Neural progenitor cell (in vitro differentiated cells): ENCODE results near the gene RNF166. TPM values are rescaled to one million over a fixed set of nuclear protein-coding genes. Genes with fewer than 3 reads are reported as not detected.

Experiments
- DNase-seq: peaks from one replicate; pipeline ENCODE4 v3.0.0-alpha.2; 2016; ENCODE audit warnings: low spot score
- H2AFZ ChIP-seq: fragments of 200-600 bp; sonication (generic); replicated peaks from 2 replicates; pipeline ENCODE4 v1.6.1; 2016; ENCODE audit warnings: antibody characterized with exemption
- H3F3A ChIP-seq: fragments of 200-600 bp; sonication (generic); 2 replicates; pipeline ENCODE4 v1.6.1; 2016; ENCODE audit warnings: antibody characterized with exemption, low read depth
- H3K27ac ChIP-seq: fragments of 200-600 bp; sonication (generic); 2 replicates; pipeline ENCODE4 v1.5.1; 2016; ENCODE audit warnings: mild to moderate bottlenecking
- H3K27me3 ChIP-seq: fragments of 200-600 bp; sonication (generic); 2 replicates; pipeline ENCODE4 v1.6.1; 2016; ENCODE audit warnings: mild to moderate bottlenecking, moderate library complexity
- H3K36me3 ChIP-seq: fragments of 200-600 bp; sonication (generic); 2 replicates; pipeline ENCODE4 v1.5.1; 2016
- H3K4me1 ChIP-seq: fragments of 200-600 bp; sonication (generic); 2 replicates; pipeline ENCODE4 v1.6.1; 2016; ENCODE audit warnings: mixed run types
- H3K4me2 ChIP-seq: fragments of 200-600 bp; sonication (generic); 2 replicates; pipeline ENCODE4 v1.6.1; 2016
- H3K4me3 ChIP-seq: fragments of 200-600 bp; sonication (generic); 2 replicates; pipeline ENCODE4 v1.5.1; 2016
- H3K79me2 ChIP-seq: fragments of 200-600 bp; sonication (generic); 2 replicates; pipeline ENCODE4 v1.6.1; 2016; ENCODE audit warnings: low read depth
- H3K9ac ChIP-seq: fragments of 200-600 bp; sonication (generic); 2 replicates; pipeline ENCODE4 v1.6.1; 2016
- H3K9me3 ChIP-seq: fragments of 200-600 bp; sonication (generic); 2 replicates; pipeline ENCODE4 v1.5.1; 2016; ENCODE audit warnings: low read depth
- H4K20me1 ChIP-seq: fragments of 200-600 bp; sonication (generic); 2 replicates; pipeline ENCODE4 v1.6.1; 2016; ENCODE audit warnings: low read depth
- H3K27ac Mint-ChIP-seq: 3 replicates; pipeline ENCODE4 v1.8.0; 2021; ENCODE audit warnings: mixed read lengths
- H3K27me3 Mint-ChIP-seq: 2 replicates; pipeline ENCODE4 v1.8.0; 2022; ENCODE audit warnings: low read depth, mild to moderate bottlenecking, inconsistent platforms, moderate library complexity, mixed read lengths; ENCODE audit not compliant: insufficient read depth
- H3K36me3 Mint-ChIP-seq: 3 replicates; pipeline ENCODE4 v1.8.0; 2021; ENCODE audit warnings: mixed read lengths
- H3K4me1 Mint-ChIP-seq: 3 replicates; pipeline ENCODE4 v1.8.0; 2021; ENCODE audit warnings: mixed read lengths
- H3K4me3 Mint-ChIP-seq: 3 replicates; pipeline ENCODE4 v1.8.0; 2021; ENCODE audit warnings: mild to moderate bottlenecking, moderate library complexity, mixed read lengths
- H3K9me3 Mint-ChIP-seq: 3 replicates; pipeline ENCODE4 v1.8.0; 2020; ENCODE audit warnings: mixed read lengths
- CTCF ChIP-seq: fragments of 200-600 bp; sonication (generic); IDR thresholded peaks from 2 replicates; pipeline ENCODE4 v1.5.1; 2017; ENCODE audit warnings: antibody characterized with exemption, mild to moderate bottlenecking
- EZH2 ChIP-seq: fragments of 200-600 bp; sonication (generic); IDR thresholded peaks from 2 replicates; pipeline ENCODE4 v1.6.1; 2017; ENCODE audit warnings: antibody characterized with exemption, mild to moderate bottlenecking, moderate library complexity
- EZH2phosphoT487 ChIP-seq: fragments of 200-600 bp; sonication (generic); IDR thresholded peaks from 2 replicates; pipeline ENCODE4 v1.6.1; 2017; ENCODE audit warnings: antibody characterized with exemption
- total RNA-seq: library from RNA; depleted of rRNA; stranded (reverse); fragments of >200 nt; gene quantifications from 2 replicates; pipeline ENCODE4 v1.2.3, GENCODE V29; 2015; ENCODE audit warnings: low replicate concordance

The RNF166 gene
- total RNA-seq, 1 donor from 2014 or later, result 11.1 TPM

GRCh38 chr16:88655053-88655732, 51.0 kb downstream of the RNF166 start:
- Histone ChIP-seq H3K4me2 (no peak overlapping the region), H3K4me3 (no peak overlapping the region), H3K9me3 (no peaks in the 10 kb centered on the region), H3K4me1 (peaks cover 5% of the 10 kb centered on the region), H3K27me3 (no peaks in the 10 kb centered on the region), H4K20me1 (peaks cover 32% of the 10 kb centered on the region), H2AFZ (no peak overlapping the region), H3K9ac (no peak overlapping the region), H3K27ac (no peak overlapping the region), H3F3A (peaks cover 10% of the 10 kb centered on the region), H3K79me2 (peaks cover 18% of the 10 kb centered on the region), H3K36me3 (no peaks in the 10 kb centered on the region)
- TF ChIP-seq CTCF (no peak), EZH2phosphoT487 (no peak), EZH2 (no peak)
- Mint-ChIP-seq H3K27ac (no peak overlapping the region), H3K4me3 (peak overlapping the region; percentile 48), H3K9me3 (no peaks in the 10 kb centered on the region), H3K27me3 (peaks cover 8% of the 10 kb centered on the region), H3K4me1 (peaks cover 11% of the 10 kb centered on the region), H3K36me3 (peaks cover 2% of the 10 kb centered on the region)
- DNase-seq, result no peak

GRCh38 chr16:88654363-88655052, 51.7 kb downstream of the RNF166 start:
- Histone ChIP-seq H3K9ac (no peak overlapping the region), H4K20me1 (peaks cover 27% of the 10 kb centered on the region), H3K27ac (no peak overlapping the region), H3F3A (peaks cover 6% of the 10 kb centered on the region), H3K9me3 (no peaks in the 10 kb centered on the region), H3K36me3 (no peaks in the 10 kb centered on the region), H2AFZ (no peak overlapping the region), H3K79me2 (peaks cover 16% of the 10 kb centered on the region), H3K4me1 (peaks cover 10% of the 10 kb centered on the region), H3K4me2 (no peak overlapping the region), H3K4me3 (no peak overlapping the region), H3K27me3 (no peaks in the 10 kb centered on the region)
- no peak overlapping the region for H3K27ac Mint-ChIP-seq
- H3K4me3 Mint-ChIP-seq, result no peak overlapping the region
- peaks cover 10% of the 10 kb centered on the region for H3K27me3 Mint-ChIP-seq
- TF ChIP-seq CTCF, result no peak
- TF ChIP-seq EZH2phosphoT487, result no peak
- TF ChIP-seq EZH2, result no peak
- peaks cover 11% of the 10 kb centered on the region for H3K4me1 Mint-ChIP-seq
- DNase-seq, result no peak
- H3K9me3 Mint-ChIP-seq, result no peaks in the 10 kb centered on the region
- H3K36me3 Mint-ChIP-seq, result peaks cover 2% of the 10 kb centered on the region

GRCh38 chr16:88653596-88654362, 52.4 kb downstream of the RNF166 start:
- Histone ChIP-seq H4K20me1 (peaks cover 25% of the 10 kb centered on the region), H3K36me3 (no peaks in the 10 kb centered on the region), H3K4me1 (peaks cover 10% of the 10 kb centered on the region), H3K27ac (no peak overlapping the region), H3K9me3 (no peaks in the 10 kb centered on the region), H3K27me3 (no peaks in the 10 kb centered on the region), H3K4me3 (no peak overlapping the region), H3F3A (peaks cover 6% of the 10 kb centered on the region), H3K9ac (no peak overlapping the region), H3K4me2 (no peak overlapping the region), H3K79me2 (peaks cover 9% of the 10 kb centered on the region), H2AFZ (no peak overlapping the region)
- peaks cover 7% of the 10 kb centered on the region for H3K27me3 Mint-ChIP-seq
- peaks cover 2% of the 10 kb centered on the region for H3K36me3 Mint-ChIP-seq
- no peaks in the 10 kb centered on the region for H3K9me3 Mint-ChIP-seq
- TF ChIP-seq CTCF, result no peak
- TF ChIP-seq EZH2phosphoT487, result no peak
- TF ChIP-seq EZH2, result no peak
- H3K27ac Mint-ChIP-seq, result no peak overlapping the region
- DNase-seq, result no peak
- H3K4me1 Mint-ChIP-seq, result peaks cover 14% of the 10 kb centered on the region
- no peak overlapping the region for H3K4me3 Mint-ChIP-seq
